Measurements from ENCODE around the gene AHCYL1.
A peak's percentile ranks its signal among the peaks of the same experiment; 100 is the strongest.

The AHCYL1 gene

GRCh38 chr1:110032327-110032726 is 47.8 kb downstream of the AHCYL1 start:
- DNase-seq (ENCODE audit: extremely low read depth, low read depth): no peak
- H3K4me3 ChIP-seq (replicated peaks; ENCODE audit: low read depth, low read length): no peak overlapping the region
- TF ChIP-seq CTCF (IDR thresholded peaks at IDR 0.05; ENCODE audit: low read depth, low read length, missing control alignments): no peak

GRCh38 chr1:110033421-110033820 is 48.9 kb downstream of the AHCYL1 start:
- no peak for TF ChIP-seq CTCF (IDR thresholded peaks at IDR 0.05; ENCODE audit: low read depth, low read length, missing control alignments)
- DNase-seq (ENCODE audit: extremely low read depth, low read depth): no peak
- H3K4me3 ChIP-seq (replicated peaks; ENCODE audit: low read depth, low read length): no peak overlapping the region

GRCh38 chr1:110034040-110034450 is 49.5 kb downstream of the AHCYL1 start:
- peak overlapping the region; percentile 88 for H3K4me3 ChIP-seq (replicated peaks; ENCODE audit: low read depth, low read length)
- DNase-seq (ENCODE audit: extremely low read depth, low read depth): no peak
- no peak for TF ChIP-seq CTCF (IDR thresholded peaks at IDR 0.05; ENCODE audit: low read depth, low read length, missing control alignments)

GRCh38 chr1:110034451-110035235 is 50.1 kb downstream of the AHCYL1 start, which contains the start of gene STRIP1:
TSS of gene STRIP1 (plus strand) at chr1:110034624. CDS start at chr1:110034638, 14 bp downstream.
- TF ChIP-seq CTCF (IDR thresholded peaks at IDR 0.05; ENCODE audit: low read depth, low read length, missing control alignments): no peak
- DNase-seq (ENCODE audit: extremely low read depth, low read depth): peak; percentile 92
- peak within 1 kb of the TSS; percentile 88 for H3K4me3 ChIP-seq (replicated peaks; ENCODE audit: low read depth, low read length)

GRCh38 chr1:110035236-110035752 is 50.7 kb downstream of the AHCYL1 start:
- DNase-seq (ENCODE audit: extremely low read depth, low read depth): no peak
- no peak for TF ChIP-seq CTCF (IDR thresholded peaks at IDR 0.05; ENCODE audit: low read depth, low read length, missing control alignments)
- peak overlapping the region; percentile 88 for H3K4me3 ChIP-seq (replicated peaks; ENCODE audit: low read depth, low read length)

- no peak overlapping the region for H3K4me3 ChIP-seq (replicated peaks; ENCODE audit: low read depth, low read length)
- DNase-seq (ENCODE audit: extremely low read depth, low read depth): no peak
- TF ChIP-seq CTCF (IDR thresholded peaks at IDR 0.05; ENCODE audit: low read depth, low read length, missing control alignments): no peak
Observed at GRCh38 chr1:110038271-110038670, 53.7 kb downstream of the AHCYL1 start.
